ENCODE measurements around the gene KNSTRN.

- TF ChIP-seq CTCF (IDR thresholded peaks at IDR 0.05; ENCODE audit: low read length) (no peak), EZH2 (optimal IDR thresholded peaks at IDR 0.05; ENCODE audit: low read depth, low read length) (no peak)
These were observed 56.2 kb downstream of the KNSTRN start for GRCh38 chr15:40438712-40439111.

All from MM.1S (cell line).